Loucy (cell line): ENCODE measurements around the gene ZNF718.

Experiments
- CTCF ChIP-seq: fragments of 200-600 bp; sonication (generic); conservative IDR thresholded peaks from 2 replicates; pipeline ENCODE4 v1.5.1; 2014; ENCODE audit warnings: mild to moderate bottlenecking, antibody characterized with exemption, low read length
- EZH2phosphoT487 ChIP-seq: fragments of 200-600 bp; IDR thresholded peaks from 2 replicates; pipeline ENCODE4 v1.6.1; 2018; ENCODE audit warnings: antibody characterized with exemption, mild to moderate bottlenecking, moderate library complexity, borderline replicate concordance

- TF ChIP-seq CTCF (no peak), EZH2phosphoT487 (no peak)
Observed at GRCh38 chr4:132483-132882, 8.2 kb downstream of the ZNF718 start.
